HG03469 (cell line): ENCODE measurements around the gene PSTPIP2.

ENCODE experiments used
- ATAC-seq: cut with Tn5 transposase; IDR thresholded peaks from one replicate; pipeline ENCODE4 v1.9.1; 2021; ENCODE audit warnings: mild to moderate bottlenecking, moderate library complexity, moderate number of reproducible peaks; ENCODE audit not compliant: unreplicated experiment

The PSTPIP2 gene

DNA sequence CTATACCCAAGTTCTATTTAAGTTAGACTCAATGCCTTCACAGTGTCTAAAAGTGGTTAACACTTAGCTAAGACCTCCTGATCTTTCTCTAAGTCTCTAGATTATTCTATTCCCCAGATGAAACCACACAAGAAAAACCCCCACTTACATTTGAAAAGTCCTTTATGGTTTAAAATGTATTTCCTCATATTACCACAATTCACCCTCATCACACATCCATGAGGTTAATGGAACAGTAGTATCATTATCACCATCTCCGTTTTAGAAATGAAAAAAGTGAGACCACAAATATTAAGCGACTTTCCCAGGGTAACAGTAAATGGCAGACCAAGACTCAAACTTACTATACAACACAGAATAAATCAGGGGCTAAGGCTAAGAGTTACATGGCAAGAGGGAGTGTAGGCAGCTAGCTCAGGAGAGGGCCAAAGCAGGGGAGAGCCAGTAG, 133.5 kb downstream of the PSTPIP2 start:
- no peak for ATAC-seq

DNA sequence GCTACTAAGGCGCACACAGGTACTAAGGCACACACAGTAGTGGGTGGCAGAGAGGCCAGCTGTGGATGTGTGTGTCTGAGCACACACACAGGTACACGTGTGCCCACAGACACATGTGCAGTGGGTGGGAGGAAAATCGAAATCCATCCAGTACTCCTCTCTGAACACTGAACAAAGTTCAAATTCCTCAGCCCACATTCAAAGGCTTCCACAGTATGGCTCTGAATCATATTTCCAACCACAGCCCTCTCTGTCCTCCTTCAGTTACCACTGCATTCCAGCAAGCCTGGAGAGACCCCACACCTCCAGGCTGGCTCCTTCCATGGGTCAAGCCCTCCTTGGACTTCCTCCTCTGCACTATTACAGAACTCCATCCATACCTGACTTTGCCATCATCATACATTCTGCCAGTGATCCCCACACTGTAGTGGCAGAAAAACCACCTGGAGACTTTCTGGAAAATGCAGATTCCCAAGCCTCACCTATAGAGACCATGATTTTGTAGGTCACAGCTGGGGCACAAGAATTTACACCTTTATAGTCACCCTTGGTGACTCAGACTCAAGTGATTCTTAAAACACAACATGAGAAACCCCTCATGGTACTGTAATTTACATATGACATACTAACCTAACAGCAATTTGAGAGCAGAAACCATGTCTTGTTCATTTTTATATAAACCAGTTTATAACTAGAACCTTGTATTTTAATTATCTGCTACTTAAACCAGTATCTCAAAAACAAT, 136.3 kb downstream of the PSTPIP2 start:
- no peak for ATAC-seq
